Loucy (cell line): ENCODE measurements around the gene TMBIM4.

Source experiments
- H2AFZ ChIP-seq: fragments of 200-600 bp; sonication (generic); 2 replicates; pipeline ENCODE4 v1.6.0; 2016; ENCODE audit warnings: antibody characterized with exemption, mild to moderate bottlenecking, low read length, moderate library complexity
- H3F3A ChIP-seq: fragments of 200-600 bp; 2 replicates; pipeline ENCODE4 v1.6.0; 2016; ENCODE audit warnings: antibody characterized with exemption, low read depth, mild to moderate bottlenecking
- H3K27me3 ChIP-seq: fragments of 200-600 bp; sonication (generic); 2 replicates; pipeline ENCODE4 v1.6.1; 2014; ENCODE audit warnings: low read length, mild to moderate bottlenecking; ENCODE audit not compliant: insufficient read depth, poor library complexity, severe bottlenecking
- H3K36me3 ChIP-seq: fragments of 200-600 bp; sonication (generic); 2 replicates; pipeline ENCODE4 v1.6.1; 2016; ENCODE audit warnings: low read length; ENCODE audit not compliant: insufficient read depth
- H3K4me1 ChIP-seq: fragments of 200-600 bp; sonication (generic); 2 replicates; pipeline ENCODE4 v1.5.1; 2014; ENCODE audit warnings: low read length, mild to moderate bottlenecking; ENCODE audit not compliant: insufficient read depth, poor library complexity, severe bottlenecking
- H3K4me2 ChIP-seq: fragments of 200-600 bp; sonication (generic); 2 replicates; pipeline ENCODE4 v1.6.0; 2014; ENCODE audit warnings: antibody characterized with exemption, low read length, low read depth, mild to moderate bottlenecking; ENCODE audit not compliant: poor library complexity, severe bottlenecking
- H3K4me3 ChIP-seq: fragments of 200-600 bp; sonication (generic); 2 replicates; pipeline ENCODE4 v1.5.1; 2014; ENCODE audit warnings: low read length, mild to moderate bottlenecking, mixed read lengths; ENCODE audit not compliant: poor library complexity, severe bottlenecking
- H3K79me2 ChIP-seq: fragments of 200-600 bp; sonication (generic); 2 replicates; pipeline ENCODE4 v1.6.1; 2014; ENCODE audit warnings: low read length; ENCODE audit not compliant: insufficient read depth
- H3K9ac ChIP-seq: fragments of 200-600 bp; sonication (generic); 2 replicates; pipeline ENCODE4 v1.6.0; 2014; ENCODE audit warnings: mild to moderate bottlenecking, low read depth, low read length, moderate library complexity; ENCODE audit not compliant: poor library complexity, severe bottlenecking
- H3K9me2 ChIP-seq: fragments of 200-600 bp; sonication (generic); replicated peaks from 2 replicates; pipeline ENCODE4 v1.6.1; 2016; ENCODE audit warnings: low read depth, low read length, mixed read lengths
- H3K9me3 ChIP-seq: fragments of 200-600 bp; sonication (generic); 2 replicates; pipeline ENCODE4 v1.6.1; 2014; ENCODE audit warnings: mild to moderate bottlenecking, antibody characterized with exemption, low read length, low read depth; ENCODE audit not compliant: insufficient read depth
- H4K20me1 ChIP-seq: fragments of 200-600 bp; sonication (generic); 2 replicates; pipeline ENCODE4 v1.6.0; 2014; ENCODE audit warnings: antibody characterized with exemption, low read length, mild to moderate bottlenecking; ENCODE audit not compliant: insufficient read depth, poor library complexity, severe bottlenecking
- EZH2phosphoT487 ChIP-seq: fragments of 200-600 bp; IDR thresholded peaks from 2 replicates; pipeline ENCODE4 v1.6.1; 2018; ENCODE audit warnings: antibody characterized with exemption, mild to moderate bottlenecking, moderate library complexity, borderline replicate concordance
- TF ChIP-seq, protein P1 (sequence below): fragments of 200-600 bp; sonication (generic); conservative IDR thresholded peaks from 2 replicates; pipeline ENCODE4 v1.5.1; 2014; ENCODE audit warnings: mild to moderate bottlenecking, antibody characterized with exemption, low read length

TMBIM4 gene

GRCh38 chr12:66196806-66197205 lies 27.0 kb upstream of the TMBIM4 start:
- no peaks in the 10 kb centered on the region for H3K27me3 ChIP-seq
- H3F3A ChIP-seq: no peaks in the 10 kb centered on the region
- no peak overlapping the region for H3K9ac ChIP-seq
- H3K4me3 ChIP-seq: no peak overlapping the region
- no peaks in the 10 kb centered on the region for H3K9me2 ChIP-seq
- TF ChIP-seq, protein P1, sequence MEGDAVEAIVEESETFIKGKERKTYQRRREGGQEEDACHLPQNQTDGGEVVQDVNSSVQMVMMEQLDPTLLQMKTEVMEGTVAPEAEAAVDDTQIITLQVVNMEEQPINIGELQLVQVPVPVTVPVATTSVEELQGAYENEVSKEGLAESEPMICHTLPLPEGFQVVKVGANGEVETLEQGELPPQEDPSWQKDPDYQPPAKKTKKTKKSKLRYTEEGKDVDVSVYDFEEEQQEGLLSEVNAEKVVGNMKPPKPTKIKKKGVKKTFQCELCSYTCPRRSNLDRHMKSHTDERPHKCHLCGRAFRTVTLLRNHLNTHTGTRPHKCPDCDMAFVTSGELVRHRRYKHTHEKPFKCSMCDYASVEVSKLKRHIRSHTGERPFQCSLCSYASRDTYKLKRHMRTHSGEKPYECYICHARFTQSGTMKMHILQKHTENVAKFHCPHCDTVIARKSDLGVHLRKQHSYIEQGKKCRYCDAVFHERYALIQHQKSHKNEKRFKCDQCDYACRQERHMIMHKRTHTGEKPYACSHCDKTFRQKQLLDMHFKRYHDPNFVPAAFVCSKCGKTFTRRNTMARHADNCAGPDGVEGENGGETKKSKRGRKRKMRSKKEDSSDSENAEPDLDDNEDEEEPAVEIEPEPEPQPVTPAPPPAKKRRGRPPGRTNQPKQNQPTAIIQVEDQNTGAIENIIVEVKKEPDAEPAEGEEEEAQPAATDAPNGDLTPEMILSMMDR: no peak
- H3K9me3 ChIP-seq: no peaks in the 10 kb centered on the region
- no peaks in the 10 kb centered on the region for H3K79me2 ChIP-seq
- no peaks in the 10 kb centered on the region for H3K4me1 ChIP-seq
- no peaks in the 10 kb centered on the region for H4K20me1 ChIP-seq
- H3K36me3 ChIP-seq: no peaks in the 10 kb centered on the region
- no peak overlapping the region for H3K4me2 ChIP-seq
- H2AFZ ChIP-seq: no peak overlapping the region

GRCh38 chr12:66195242-66195641 lies 25.4 kb upstream of the TMBIM4 start:
- Histone ChIP-seq H3K9me3 (no peaks in the 10 kb centered on the region), H3K9me2 (no peaks in the 10 kb centered on the region), H3F3A (no peaks in the 10 kb centered on the region), H3K27me3 (no peaks in the 10 kb centered on the region), H2AFZ (no peak overlapping the region), H3K4me1 (no peaks in the 10 kb centered on the region), H3K4me2 (no peak overlapping the region), H3K36me3 (no peaks in the 10 kb centered on the region), H3K79me2 (no peaks in the 10 kb centered on the region), H3K9ac (no peak overlapping the region), H3K4me3 (no peak overlapping the region), H4K20me1 (no peaks in the 10 kb centered on the region)
- TF ChIP-seq, protein P1: no peak
- no peak for TF ChIP-seq EZH2phosphoT487

GRCh38 chr12:66194122-66194521 lies 24.3 kb upstream of the TMBIM4 start:
- TF ChIP-seq, protein P1: no peak
- TF ChIP-seq EZH2phosphoT487: no peak
- H3F3A ChIP-seq: no peaks in the 10 kb centered on the region
- no peaks in the 10 kb centered on the region for H3K4me1 ChIP-seq
- H4K20me1 ChIP-seq: no peaks in the 10 kb centered on the region
- H3K9me3 ChIP-seq: no peaks in the 10 kb centered on the region
- H3K79me2 ChIP-seq: no peaks in the 10 kb centered on the region
- H3K9ac ChIP-seq: no peak overlapping the region
- no peak overlapping the region for H3K4me2 ChIP-seq
- H3K27me3 ChIP-seq: no peaks in the 10 kb centered on the region
- no peaks in the 10 kb centered on the region for H3K9me2 ChIP-seq
- H3K36me3 ChIP-seq: no peaks in the 10 kb centered on the region
- no peak overlapping the region for H3K4me3 ChIP-seq
- no peak overlapping the region for H2AFZ ChIP-seq
